ENCODE data around the gene RANBP3.

DNA sequence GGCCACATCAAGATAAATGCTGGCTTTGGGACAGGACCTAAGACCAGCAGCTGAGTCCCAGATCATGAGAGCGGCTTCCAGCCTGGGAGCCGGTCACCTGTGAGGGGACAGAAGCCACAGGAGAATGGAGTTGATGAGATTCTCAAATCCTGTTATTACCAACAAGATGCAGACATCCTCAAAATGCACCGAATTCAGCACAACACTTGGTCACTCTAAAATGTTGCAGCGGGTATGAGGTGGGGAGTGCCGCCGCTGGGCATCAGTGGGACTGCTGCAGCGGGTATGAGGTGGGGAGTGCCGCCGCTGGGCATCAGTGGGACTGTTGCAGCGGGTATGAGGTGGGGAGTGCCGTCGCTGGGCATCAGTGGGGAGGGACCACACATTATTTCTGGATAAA lies 21.2 kb downstream of the RANBP3 start:
- TF ChIP-seq, protein P1, sequence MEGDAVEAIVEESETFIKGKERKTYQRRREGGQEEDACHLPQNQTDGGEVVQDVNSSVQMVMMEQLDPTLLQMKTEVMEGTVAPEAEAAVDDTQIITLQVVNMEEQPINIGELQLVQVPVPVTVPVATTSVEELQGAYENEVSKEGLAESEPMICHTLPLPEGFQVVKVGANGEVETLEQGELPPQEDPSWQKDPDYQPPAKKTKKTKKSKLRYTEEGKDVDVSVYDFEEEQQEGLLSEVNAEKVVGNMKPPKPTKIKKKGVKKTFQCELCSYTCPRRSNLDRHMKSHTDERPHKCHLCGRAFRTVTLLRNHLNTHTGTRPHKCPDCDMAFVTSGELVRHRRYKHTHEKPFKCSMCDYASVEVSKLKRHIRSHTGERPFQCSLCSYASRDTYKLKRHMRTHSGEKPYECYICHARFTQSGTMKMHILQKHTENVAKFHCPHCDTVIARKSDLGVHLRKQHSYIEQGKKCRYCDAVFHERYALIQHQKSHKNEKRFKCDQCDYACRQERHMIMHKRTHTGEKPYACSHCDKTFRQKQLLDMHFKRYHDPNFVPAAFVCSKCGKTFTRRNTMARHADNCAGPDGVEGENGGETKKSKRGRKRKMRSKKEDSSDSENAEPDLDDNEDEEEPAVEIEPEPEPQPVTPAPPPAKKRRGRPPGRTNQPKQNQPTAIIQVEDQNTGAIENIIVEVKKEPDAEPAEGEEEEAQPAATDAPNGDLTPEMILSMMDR (conservative IDR thresholded peaks at IDR 0.05 in 1 of 2, IDR thresholded peaks at IDR 0.05 in 1 of 2; ENCODE audit: extremely low read depth in 1 of 2, insufficient read depth in 1 of 2, low read depth in 1 of 2, low read length in 2 of 2): no peak
- TF ChIP-seq EZH2 (IDR thresholded peaks at IDR 0.05; ENCODE audit: borderline replicate concordance, low read length): no peak
